NCI-H2107 (cell line): ENCODE measurements around the gene KRTAP10-10.
"Not testable (repeated sequence)": the region's sequence is repeated elsewhere in the genome, so short reads cannot be mapped to it uniquely, and the experiment has no call there.

Experiments
- DNase-seq: peaks from one replicate; lab custom pipeline; 2025; lab: John Stamatoyannopoulos, UW

KRTAP10-10 gene

GRCh38 chr21:44626673-44627143 is 10.4 kb upstream of the KRTAP10-10 start, which contains the start of gene KRTAP10-9:
KRTAP10-9 (plus strand) TSS chr21:44627093; CDS start chr21:44627172, 79 bp downstream.
- DNase-seq: no peak

DNA sequence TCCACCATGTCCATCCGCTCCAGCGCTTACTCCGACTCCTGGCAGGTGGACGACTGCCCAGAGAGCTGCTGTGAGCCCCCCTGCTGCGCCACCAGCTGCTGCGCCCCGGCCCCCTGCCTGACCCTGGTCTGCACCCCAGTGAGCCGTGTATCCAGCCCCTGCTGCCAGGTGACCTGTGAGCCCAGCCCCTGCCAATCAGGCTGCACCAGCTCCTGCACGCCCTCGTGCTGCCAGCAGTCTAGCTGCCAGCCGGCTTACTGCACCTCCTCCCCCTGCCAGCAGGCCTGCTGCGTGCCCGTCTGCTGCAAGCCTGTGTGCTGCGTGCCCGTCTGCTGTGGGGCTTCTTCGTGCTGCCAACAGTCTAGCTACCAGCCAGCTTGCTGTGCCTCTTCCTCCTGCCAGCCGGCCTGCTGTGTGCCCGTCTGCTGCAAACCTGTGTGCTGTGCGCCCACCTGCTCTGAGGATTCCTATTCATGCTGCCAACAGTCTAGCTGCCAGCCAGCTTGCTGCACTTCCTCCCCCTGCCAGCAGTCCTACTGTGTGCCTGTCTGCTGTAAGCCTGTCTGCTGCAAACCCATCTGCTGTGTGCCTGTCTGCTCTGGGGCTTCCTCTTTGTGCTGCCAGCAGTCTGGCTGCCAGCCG is 9.9 kb upstream of the KRTAP10-10 start:
- not testable (repeated sequence) for DNase-seq

- DNase-seq: not testable (repeated sequence)
These were observed 9.3 kb upstream of the KRTAP10-10 start for GRCh38 chr21:44627831-44628233.

- DNase-seq: no peak
These were observed 8.3 kb upstream of the KRTAP10-10 start for GRCh38 chr21:44628707-44629391.

GRCh38 chr21:44630440-44630839 is 6.7 kb upstream of the KRTAP10-10 start:
- DNase-seq: no peak

DNA sequence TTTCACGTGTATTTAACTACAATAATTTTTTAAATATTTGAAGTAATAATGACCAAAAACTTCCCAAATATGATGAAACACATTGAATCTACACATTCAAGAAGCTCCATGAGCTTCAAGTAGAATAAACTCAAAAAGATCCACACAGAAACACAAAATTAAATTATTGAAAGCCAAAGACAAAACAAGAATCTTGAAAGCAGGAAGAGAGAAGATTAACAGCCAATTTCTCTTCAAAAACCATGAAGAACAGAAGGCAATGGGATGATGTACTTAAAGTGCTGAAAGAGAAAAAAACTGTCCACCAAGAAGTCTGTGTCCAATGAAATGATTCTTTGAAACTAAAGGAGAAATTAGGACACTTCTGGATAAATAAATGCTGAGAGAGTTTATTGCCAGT is 5.1 kb upstream of the KRTAP10-10 start:
- DNase-seq: no peak

GRCh38 chr21:44636209-44637017 is 743 bp upstream of the KRTAP10-10 start:
- no peak for DNase-seq

DNA sequence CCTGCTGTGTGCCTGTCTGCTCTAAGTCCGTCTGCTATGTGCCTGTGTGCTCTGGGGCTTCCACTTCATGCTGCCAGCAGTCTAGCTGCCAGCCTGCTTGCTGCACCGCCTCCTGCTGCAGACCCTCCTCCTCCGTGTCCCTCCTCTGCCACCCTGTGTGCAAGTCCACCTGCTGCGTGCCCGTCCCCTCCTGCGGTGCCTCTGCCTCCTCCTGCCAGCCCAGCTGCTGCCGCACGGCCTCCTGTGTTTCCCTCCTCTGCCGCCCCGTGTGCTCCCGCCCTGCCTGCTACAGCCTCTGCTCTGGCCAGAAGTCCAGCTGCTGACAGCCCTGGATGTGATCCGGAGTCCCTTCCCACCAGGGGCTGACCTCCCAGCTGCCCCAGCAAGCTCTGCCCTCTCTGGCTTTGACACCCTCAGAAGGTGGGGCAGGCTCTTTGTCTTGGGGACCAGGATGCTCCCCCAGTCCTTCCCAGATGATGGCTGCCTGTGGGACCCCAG is 744 bp downstream of the KRTAP10-10 start:
- DNase-seq: not testable (repeated sequence)

DNA sequence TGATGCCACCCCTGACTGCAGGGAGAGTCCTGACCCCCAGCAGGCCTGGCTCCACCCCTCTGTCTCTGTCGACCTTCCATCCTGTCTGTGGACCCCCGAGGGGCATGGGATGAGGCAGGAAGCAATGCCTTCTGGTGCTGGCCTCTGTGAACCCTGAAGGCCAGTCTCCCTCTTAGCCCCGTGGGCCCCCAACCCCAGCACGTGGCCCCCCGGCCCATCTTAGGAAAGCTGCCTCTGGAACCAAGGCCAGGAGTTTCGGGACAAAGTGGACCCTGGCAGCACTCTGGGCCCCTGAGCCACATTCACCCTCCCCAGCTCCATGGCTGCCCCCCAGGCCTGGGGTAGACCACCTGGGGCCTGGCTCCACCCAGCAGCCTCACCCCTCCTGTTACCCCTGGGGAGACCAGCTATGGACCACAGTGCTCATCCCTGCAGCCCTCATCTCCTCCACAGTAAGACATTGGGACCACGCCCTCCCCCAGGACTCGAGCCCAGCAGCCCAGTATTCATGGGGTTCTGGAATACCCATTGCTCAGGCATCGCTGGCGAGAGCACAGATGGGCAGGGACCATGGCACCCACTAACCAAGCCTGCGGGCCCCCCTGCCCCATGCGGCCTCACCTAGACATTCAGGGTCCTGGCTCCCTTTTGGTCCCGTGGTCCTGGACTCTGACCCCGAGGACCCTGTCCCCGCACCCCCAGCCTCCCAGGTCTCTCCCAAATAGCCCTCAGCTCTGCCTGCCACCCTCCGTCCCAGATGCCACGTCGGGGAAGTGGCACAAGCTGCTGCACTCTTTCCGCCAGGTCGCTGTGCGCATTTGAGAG is 1.6 kb downstream of the KRTAP10-10 start:
- DNase-seq: not testable (repeated sequence)

DNA sequence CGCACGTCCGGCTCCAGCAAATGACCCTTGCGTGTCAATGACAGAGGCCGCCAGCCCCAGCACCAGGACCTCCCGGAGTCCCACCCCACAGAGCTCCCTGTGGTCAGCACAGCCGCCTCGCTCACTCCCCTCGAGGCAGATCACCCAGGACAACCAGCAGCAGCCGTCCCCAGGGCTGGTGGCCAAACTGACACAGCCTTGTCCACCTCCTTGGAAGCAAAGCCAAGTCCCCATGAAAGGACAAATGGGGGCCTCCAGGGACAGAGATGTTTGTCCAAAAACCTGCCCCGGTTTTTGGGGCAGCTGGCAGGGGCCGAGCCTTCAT is 2.1 kb downstream of the KRTAP10-10 start:
- DNase-seq: no peak

- DNase-seq: no peak
These were observed 3.6 kb downstream of the KRTAP10-10 start for GRCh38 chr21:44640761-44641160.

GRCh38 chr21:44643741-44644310 is 6.7 kb downstream of the KRTAP10-10 start:
- no peak for DNase-seq

DNA sequence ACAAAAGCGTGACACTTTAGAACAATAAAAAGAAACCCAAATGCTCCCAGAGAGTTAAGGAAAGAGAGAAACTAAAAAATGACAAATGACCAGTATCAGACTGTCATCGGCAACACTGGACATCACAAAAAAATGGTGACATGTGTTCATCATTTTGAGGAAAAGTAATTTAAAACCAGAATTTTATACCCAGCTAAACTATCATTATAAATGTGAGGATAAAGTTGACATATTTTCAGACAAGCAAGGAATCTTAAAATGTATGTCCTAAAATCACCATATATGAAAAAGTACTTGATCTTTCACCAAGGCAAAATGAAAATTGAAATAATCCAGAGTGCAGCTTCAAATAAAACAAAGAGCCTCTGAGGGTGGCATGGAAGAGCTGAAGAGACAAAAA is 7.7 kb downstream of the KRTAP10-10 start:
- no peak for DNase-seq

DNA sequence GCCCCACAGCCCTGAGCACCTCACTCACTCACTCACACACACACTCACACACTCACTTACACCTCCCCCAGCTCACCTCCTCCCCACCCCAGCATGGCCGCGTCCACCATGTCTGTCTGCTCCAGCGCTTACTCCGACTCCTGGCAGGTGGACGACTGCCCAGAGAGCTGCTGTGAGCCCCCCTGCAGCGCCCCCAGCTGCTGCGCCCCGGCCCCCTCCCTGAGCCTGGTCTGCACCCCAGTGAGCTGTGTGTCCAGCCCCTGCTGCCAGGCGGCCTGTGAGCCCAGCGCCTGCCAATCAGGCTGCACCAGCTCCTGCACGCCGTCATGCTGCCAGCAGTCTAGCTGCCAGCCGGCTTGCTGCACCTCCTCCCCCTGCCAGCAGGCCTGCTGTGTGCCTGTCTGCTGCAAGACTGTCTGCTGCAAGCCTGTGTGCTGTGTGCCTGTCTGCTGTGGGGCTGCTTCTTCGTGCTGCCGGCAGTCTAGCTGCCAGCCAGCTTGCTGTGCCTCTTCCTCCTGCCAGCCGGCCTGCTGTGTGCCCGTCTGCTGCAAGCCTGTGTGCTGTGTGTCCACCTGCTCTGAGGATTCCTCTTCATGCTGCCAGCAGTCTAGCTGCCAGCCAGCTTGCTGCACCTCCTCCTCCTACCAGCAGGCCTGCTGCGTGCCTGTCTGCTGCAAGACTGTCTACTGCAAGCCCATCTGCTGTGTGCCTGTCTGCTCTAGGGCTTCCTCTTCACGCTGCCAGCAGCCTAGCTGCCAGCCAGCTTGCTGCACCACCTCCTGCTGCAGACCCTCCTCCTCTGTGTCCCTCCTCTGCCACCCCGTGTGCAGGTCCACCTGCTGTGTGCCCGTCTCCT is 9.4 kb downstream of the KRTAP10-10 start, which contains the start of gene KRTAP10-11:
Gene KRTAP10-11 (plus strand): TSS at position 49 of the 856 bp plus-strand sequence. CDS start 45 bp downstream, at position 94.
- DNase-seq: not testable (repeated sequence)

DNA sequence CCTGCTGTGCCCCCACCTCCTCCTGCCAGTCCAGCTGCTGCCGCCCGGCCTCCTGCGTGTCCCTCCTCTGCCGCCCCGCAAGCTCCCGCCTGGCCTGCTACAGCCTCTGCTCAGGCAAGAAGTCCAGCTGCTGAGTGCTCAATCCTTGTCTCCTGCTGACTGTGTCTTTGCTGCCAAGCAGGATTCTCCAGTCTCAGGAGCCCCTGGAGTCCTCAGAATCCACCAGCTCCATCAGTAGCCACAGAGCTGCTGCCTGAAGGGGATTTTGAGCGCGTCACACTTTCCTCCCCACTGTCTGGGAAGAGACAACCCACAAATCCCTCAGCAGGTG is 10.0 kb downstream of the KRTAP10-10 start:
- no peak for DNase-seq

DNA sequence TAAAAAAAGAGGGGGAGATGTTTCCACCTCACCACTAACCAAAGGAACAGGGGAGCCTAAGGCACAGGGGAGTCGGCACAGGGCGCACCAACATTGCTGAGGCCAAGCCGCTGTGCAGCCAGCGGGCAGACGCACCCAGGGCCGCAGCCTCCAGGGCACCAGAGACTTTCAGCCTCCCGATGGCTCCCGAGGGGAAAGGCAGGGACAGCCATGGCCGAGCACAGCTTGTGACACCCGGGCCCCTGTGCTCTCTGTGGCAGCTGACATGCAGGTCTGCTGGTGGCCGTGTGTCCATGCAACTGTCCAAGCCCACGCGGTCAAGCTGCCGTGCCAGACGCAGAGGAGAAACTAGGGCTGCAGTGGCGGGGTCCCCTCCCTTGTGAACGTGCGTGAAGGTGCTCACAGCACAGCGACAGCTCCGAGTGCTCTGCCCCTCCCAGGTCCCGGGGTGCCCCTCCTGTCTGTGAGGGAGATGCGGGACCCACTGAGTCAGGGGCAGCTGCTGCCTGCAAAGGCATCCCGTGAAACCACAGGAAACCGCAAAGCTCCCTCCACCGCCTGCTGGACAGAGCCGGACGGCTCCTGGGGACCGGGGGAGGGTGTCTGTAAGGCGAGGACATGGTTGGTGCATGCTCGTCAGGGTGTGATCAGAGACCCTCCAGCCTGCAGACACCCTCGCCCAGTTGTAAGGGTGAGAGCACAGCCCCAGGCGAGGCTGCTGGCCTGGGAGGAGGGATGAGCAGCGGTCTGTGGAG is 11.6 kb downstream of the KRTAP10-10 start:
- no peak for DNase-seq

- DNase-seq: no peak
These were observed 12.5 kb downstream of the KRTAP10-10 start for GRCh38 chr21:44649521-44650100.

DNA sequence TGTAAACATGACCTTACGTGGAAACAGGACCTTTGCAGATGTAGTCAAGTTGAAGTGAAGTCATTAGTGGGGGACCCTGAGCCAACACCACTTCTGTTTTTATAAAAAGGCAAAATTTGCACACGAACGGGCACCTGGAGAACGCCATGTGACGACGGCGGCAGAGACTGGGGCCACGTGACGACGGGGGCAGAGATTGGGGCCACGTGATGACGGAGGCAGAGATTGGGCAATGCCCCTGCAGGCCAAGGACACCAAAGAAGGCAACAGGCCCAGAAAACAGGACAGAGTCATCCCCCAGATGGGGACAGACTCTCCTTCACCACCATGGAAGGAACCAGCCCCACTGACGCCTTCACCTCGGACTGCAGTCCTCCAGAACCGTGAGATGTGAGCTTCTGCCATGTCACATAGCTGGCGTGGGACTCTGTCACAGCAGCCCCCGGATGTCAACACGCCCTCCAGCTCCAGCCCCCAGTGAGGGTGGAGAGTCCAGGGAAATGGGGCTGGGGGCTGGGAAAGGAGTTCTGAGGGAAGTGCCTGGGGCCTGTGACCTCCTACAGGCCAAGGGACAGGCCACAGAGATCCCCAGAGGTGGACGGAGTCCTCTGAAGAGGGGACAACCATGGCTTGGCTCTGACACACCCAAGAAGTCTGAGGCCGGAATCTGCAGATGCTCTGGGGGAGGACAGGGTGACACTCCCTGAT is 13.3 kb downstream of the KRTAP10-10 start:
- no peak for DNase-seq
